GM13976 (cell line): Measurements from ENCODE around the gene PRUNE2.

Experiments used
- DNase-seq: peaks from one replicate; pipeline ENCODE4 v3.0.0; 2012; ENCODE audit warnings: low spot score
- in situ Hi-C: fragments of 300-500 bp; cut with MboI; formaldehyde crosslinking; loops from one replicate; pipeline ENCODE4 v1.12.0; 2022; ENCODE audit warnings: low sequenced_read_pairs, mixed read lengths, inconsistent platforms; ENCODE audit not compliant: unreplicated experiment
- TF ChIP-seq, protein P1 (sequence below): IDR thresholded peaks from 2 replicates; pipeline ENCODE4 v1.5.1; 2012; ENCODE audit warnings: borderline replicate concordance, mild to moderate bottlenecking; ENCODE audit not compliant: insufficient read depth; ENCODE audit errors: extremely low read depth, missing control alignments, control extremely low read depth

PRUNE2 gene

GRCh38 chr9:76691517-76692313 lies 214.2 kb downstream of the PRUNE2 start:
- TF ChIP-seq, protein P1, sequence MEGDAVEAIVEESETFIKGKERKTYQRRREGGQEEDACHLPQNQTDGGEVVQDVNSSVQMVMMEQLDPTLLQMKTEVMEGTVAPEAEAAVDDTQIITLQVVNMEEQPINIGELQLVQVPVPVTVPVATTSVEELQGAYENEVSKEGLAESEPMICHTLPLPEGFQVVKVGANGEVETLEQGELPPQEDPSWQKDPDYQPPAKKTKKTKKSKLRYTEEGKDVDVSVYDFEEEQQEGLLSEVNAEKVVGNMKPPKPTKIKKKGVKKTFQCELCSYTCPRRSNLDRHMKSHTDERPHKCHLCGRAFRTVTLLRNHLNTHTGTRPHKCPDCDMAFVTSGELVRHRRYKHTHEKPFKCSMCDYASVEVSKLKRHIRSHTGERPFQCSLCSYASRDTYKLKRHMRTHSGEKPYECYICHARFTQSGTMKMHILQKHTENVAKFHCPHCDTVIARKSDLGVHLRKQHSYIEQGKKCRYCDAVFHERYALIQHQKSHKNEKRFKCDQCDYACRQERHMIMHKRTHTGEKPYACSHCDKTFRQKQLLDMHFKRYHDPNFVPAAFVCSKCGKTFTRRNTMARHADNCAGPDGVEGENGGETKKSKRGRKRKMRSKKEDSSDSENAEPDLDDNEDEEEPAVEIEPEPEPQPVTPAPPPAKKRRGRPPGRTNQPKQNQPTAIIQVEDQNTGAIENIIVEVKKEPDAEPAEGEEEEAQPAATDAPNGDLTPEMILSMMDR = no peak
- no peak for DNase-seq
- in situ Hi-C loops = no loop called here

DNA sequence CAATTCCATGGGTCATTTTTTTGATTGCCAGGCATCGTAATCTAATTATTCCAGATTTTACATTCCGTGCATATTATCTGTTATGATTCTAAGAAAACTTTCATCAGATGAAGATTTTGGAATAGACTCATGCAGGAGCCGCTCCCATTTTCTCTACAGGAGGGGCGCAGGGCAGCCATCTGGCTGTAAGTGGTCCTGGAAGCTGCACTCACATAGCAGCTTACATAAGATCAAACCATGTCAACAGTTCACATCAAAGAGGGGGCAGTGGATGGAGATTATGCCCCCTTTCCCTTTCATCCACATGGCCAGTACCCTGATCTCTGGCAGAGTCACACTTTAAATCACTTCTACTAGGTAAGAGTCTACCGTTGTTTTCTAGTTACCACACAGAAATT lies 214.9 kb downstream of the PRUNE2 start:
- TF ChIP-seq, protein P1 = no peak
- in situ Hi-C loops = no loop called here

GRCh38 chr9:76690246-76690972 lies 215.5 kb downstream of the PRUNE2 start:
- in situ Hi-C loops = no loop called here
- no peak for DNase-seq
- TF ChIP-seq, protein P1 = no peak

More for the DNA sequence above, 214.9 kb downstream of the PRUNE2 start:
- DNase-seq = no peak

GRCh38 chr9:76688471-76689238 lies 217.3 kb downstream of the PRUNE2 start:
- in situ Hi-C loops = no loop called here
- DNase-seq = no peak
- TF ChIP-seq, protein P1 = no peak

DNA sequence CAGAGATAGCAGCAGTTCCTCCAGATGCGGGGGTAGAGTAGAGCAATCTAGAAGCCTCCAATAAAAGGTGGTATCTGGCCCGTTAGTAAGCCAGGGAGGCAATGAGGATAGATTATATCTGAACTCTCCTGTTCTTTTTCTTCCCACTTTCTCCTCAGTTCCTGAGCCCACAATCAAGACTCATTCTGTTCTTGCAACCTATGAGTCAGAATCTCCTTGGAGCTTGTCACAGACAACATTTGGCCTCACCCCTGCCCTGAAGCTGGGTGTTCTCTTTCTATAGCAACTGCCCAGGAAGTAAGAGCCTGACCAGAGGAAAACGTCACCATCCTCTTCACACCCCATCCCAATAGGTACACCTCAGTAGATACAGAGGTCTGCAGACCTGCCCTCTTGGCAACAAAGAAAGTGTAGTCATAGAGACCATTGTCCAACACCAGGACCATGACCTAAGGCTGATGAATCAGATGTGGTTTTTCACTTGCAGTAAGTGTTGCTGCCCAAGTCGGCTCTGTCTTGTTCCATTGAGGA lies 218.0 kb downstream of the PRUNE2 start:
- TF ChIP-seq, protein P1 = no peak
- DNase-seq = no peak
- in situ Hi-C loops = no loop called here

GRCh38 chr9:76686756-76687155 lies 219.2 kb downstream of the PRUNE2 start:
- TF ChIP-seq, protein P1 = no peak
- in situ Hi-C loops = no loop called here
- no peak for DNase-seq
